Stomach (tissue), 9 donors: ENCODE results near the gene BCAS3. TPM values are rescaled to one million over a fixed set of nuclear protein-coding genes. Genes with fewer than 3 reads are reported as not detected.
"Not testable (repeated sequence)": the region's sequence is repeated elsewhere in the genome, so short reads cannot be mapped to it uniquely, and the experiment has no call there.

Source experiments
- DNase-seq, 2 donors: peaks; one replicate each; pipeline versions ENCODE4 v3.0.0 to v3.0.0-alpha.2; 2013 to 2019
- H3K27ac ChIP-seq, 5 donors: fragments of 200-600 bp in 4 of 5; sonication (generic) in 4 of 5; one replicate each; pipeline ENCODE4 v1.5.1; 2013 to 2019; ENCODE audit warnings: mild to moderate bottlenecking in 1 of 5, moderate library complexity in 1 of 5
- H3K27me3 ChIP-seq, 3 donors: fragments of 200-600 bp; sonication (generic); one replicate each; pipeline ENCODE4 v1.5.1; 2017 to 2019; ENCODE audit warnings: mixed run types in 1 of 3
- H3K36me3 ChIP-seq, 4 donors: fragments of 200-600 bp; sonication (generic); 1 replicate in 3 of 4; 2 replicates in 1 of 4; pipeline ENCODE4 v1.5.1; 2016 to 2019
- H3K4me1 ChIP-seq, 4 donors: fragments of 200-600 bp; sonication (generic); one replicate each; pipeline ENCODE4 v1.5.1; 2016 to 2019
- H3K4me3 ChIP-seq, 4 donors: fragments of 200-600 bp; sonication (generic) in 3 of 4; one replicate each; pipeline ENCODE4 v1.5.1; 2016 to 2019; ENCODE audit warnings: mild to moderate bottlenecking in 1 of 4
- H3K9me3 ChIP-seq, 4 donors: fragments of 200-600 bp; sonication (generic); one replicate each; pipeline ENCODE4 v1.5.1; 2016 to 2019
- EP300 ChIP-seq: sonication (generic); formaldehyde crosslinking; IDR thresholded peaks from one replicate; pipeline ENCODE4 v1.6.1; 2017; ENCODE audit warnings: antibody characterized with exemption
- POLR2A ChIP-seq, 4 donors: fragments of 450-650 bp; IDR thresholded peaks; one replicate each; pipeline ENCODE4 v1.6.1; 2016; ENCODE audit warnings: antibody characterized with exemption in 4 of 4, control low read depth in 2 of 4, mild to moderate bottlenecking in 1 of 4, moderate library complexity in 1 of 4
- POLR2AphosphoS5 ChIP-seq, 3 donors: sonication (generic); formaldehyde crosslinking; IDR thresholded peaks; one replicate each; pipeline ENCODE4 v1.6.1; 2016; ENCODE audit warnings: antibody characterized with exemption in 3 of 3
- WGBS, 5 donors: extraction: QIAGEN DNeasy Blood & Tissue Kit in 3 of 5; methylation state at CpG; one replicate each; pipeline versions ENCODE4 v1.1.5 to v1.1.7; 2013 to 2018; 5-methylcytosine and 5-hydroxymethylcytosine counted together
- intact Hi-C: fragments of 100-400 bp; cut with DNase I; formaldehyde crosslinking; loops from one replicate; pipeline ENCODE4 v1.15.1; 2023; ENCODE audit warnings: low total_unique reads
- polyA plus RNA-seq, 3 donors: library from polyadenylated mRNA; stranded (reverse); fragments of 200-250 nt; gene quantifications; one replicate each; pipeline ENCODE4 v1.2.3, GENCODE V29; 2013
- total RNA-seq, 5 donors: library from RNA; depleted of rRNA; stranded (reverse); fragments of >200 nt; gene quantifications; one replicate each; pipeline versions ENCODE4 v1.1.0 to v1.2.3, GENCODE V29; 2014 to 2016
- TF ChIP-seq, protein P1 (sequence below), 7 experiments: fragments of 450-650 bp in 4 of 7; fragments of 200-600 bp in 3 of 7; sonication (generic) in 3 of 7; IDR thresholded peaks; one replicate each; pipeline ENCODE4 v1.5.1; 2016 to 2019; ENCODE audit warnings: antibody characterized with exemption in 7 of 7, control low read depth in 2 of 7, mild to moderate bottlenecking in 1 of 7
- donor health status: healthy with polysubstance abuse.
- donor health status: Bipolar disorder and iron deficiency.
- donor health status: healthy.

The BCAS3 gene
- total and polyA plus RNA-seq, 8 donors: 4.9 to 150 (median 25.3) TPM

DNA sequence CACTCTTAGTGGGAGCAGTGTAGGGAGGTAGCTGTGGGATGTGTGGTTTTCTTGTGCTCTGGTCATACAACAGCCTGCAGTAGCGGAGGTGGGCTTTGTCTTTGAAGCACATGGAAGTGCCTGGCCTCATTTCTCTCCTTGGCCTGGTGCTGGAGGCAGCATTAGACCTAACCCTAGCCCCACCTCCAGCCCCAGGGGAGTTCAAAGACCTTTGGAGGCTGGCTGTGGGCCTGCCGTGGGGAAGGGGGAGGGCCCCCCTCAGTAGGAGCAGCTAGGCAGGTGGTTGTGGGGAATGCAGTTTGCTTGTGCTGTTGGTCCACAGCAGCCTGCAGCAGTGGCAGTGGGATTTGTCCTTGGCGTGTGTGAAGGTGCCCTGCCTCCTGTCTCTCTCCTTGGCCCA lies 91.7 kb downstream of the BCAS3 start:
- DNase-seq: no peak
- Histone ChIP-seq H3K27ac (no peak overlapping the region), H3K27me3 (no peaks in the 10 kb centered on the region), H3K36me3 (peaks cover 0 to 11% (median 0%) of the 10 kb centered on the region in 4 donors), H3K4me1 (no peaks in the 10 kb centered on the region), H3K4me3 (no peak overlapping the region), H3K9me3 (no peaks in the 10 kb centered on the region)
- intact Hi-C loops: no loop called here
- WGBS, 5 donors: 72 to 100% (median 82%) methylated on average over 2 to 3 of the region's 3 CpGs
- TF ChIP-seq, protein P1, sequence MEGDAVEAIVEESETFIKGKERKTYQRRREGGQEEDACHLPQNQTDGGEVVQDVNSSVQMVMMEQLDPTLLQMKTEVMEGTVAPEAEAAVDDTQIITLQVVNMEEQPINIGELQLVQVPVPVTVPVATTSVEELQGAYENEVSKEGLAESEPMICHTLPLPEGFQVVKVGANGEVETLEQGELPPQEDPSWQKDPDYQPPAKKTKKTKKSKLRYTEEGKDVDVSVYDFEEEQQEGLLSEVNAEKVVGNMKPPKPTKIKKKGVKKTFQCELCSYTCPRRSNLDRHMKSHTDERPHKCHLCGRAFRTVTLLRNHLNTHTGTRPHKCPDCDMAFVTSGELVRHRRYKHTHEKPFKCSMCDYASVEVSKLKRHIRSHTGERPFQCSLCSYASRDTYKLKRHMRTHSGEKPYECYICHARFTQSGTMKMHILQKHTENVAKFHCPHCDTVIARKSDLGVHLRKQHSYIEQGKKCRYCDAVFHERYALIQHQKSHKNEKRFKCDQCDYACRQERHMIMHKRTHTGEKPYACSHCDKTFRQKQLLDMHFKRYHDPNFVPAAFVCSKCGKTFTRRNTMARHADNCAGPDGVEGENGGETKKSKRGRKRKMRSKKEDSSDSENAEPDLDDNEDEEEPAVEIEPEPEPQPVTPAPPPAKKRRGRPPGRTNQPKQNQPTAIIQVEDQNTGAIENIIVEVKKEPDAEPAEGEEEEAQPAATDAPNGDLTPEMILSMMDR (IDR thresholded peaks at IDR 0.05): no peak
- TF ChIP-seq POLR2AphosphoS5 (IDR thresholded peaks at IDR 0.05): no peak
- no peak for TF ChIP-seq EP300
- no peak for TF ChIP-seq POLR2A (IDR thresholded peaks at IDR 0.05)

- Histone ChIP-seq H3K27me3 (no peaks in the 10 kb centered on the region), H3K36me3 (peaks cover 0 to 11% (median 0%) of the 10 kb centered on the region in 4 donors), H3K4me1 (no peaks in the 10 kb centered on the region), H3K9me3 (no peaks in the 10 kb centered on the region), H3K27ac (no peak overlapping the region), H3K4me3 (no peak overlapping the region)
- intact Hi-C loops: no loop called here
- TF ChIP-seq, protein P1 (IDR thresholded peaks at IDR 0.05): no peak
- no peak for TF ChIP-seq EP300
- TF ChIP-seq POLR2AphosphoS5 (IDR thresholded peaks at IDR 0.05): no peak
- 92 to 98% (median 97%) methylated on average over 8 of the region's 8 CpGs for whole genome bisulfite sequencing, 5 donors
- DNase-seq: no peak
These were observed 93.3 kb downstream of the BCAS3 start for GRCh38 chr17:60770946-60771422.

GRCh38 chr17:60771621-60772020 lies 94.0 kb downstream of the BCAS3 start:
- WGBS, 5 donors: 81 to 96% (median 93%) methylated on average over 5 of the region's 5 CpGs
- H3K4me1 ChIP-seq, DNase-seq, H3K27ac ChIP-seq, H3K27me3 ChIP-seq, intact Hi-C loops, H3K4me3 ChIP-seq, H3K36me3 ChIP-seq, H3K9me3 ChIP-seq: not testable (repeated sequence)

DNA sequence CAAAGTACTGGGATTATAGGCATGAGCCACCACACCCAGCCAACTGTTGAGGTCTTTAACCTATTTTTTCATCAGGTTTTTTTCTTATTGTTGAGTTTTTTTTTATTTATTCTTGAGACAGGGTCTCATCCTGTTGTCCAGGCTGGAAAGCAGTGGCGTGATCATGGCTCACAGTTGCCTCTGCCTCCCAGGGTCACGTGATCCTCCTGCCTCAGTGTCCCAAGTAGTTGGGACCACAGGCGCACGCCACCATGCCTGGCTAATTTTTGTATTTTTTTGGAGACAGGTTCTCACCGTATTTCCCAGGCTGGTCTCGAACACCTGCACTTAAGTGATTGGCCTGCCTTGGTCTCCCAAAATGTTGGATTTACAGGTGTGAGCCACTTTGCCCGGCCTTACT lies 95.9 kb downstream of the BCAS3 start:
- intact Hi-C loops: no loop called here
- Histone ChIP-seq H3K9me3 (no peaks in the 10 kb centered on the region), H3K36me3 (no peaks in the 10 kb centered on the region), H3K27ac (no peak overlapping the region), H3K4me1 (no peaks in the 10 kb centered on the region), H3K27me3 (no peaks in the 10 kb centered on the region), H3K4me3 (no peak overlapping the region)
- 91 to 98% (median 93%) methylated on average over 7 of the region's 7 CpGs for WGBS, 5 donors
- TF ChIP-seq POLR2AphosphoS5 (IDR thresholded peaks at IDR 0.05): no peak
- no peak for DNase-seq

DNA sequence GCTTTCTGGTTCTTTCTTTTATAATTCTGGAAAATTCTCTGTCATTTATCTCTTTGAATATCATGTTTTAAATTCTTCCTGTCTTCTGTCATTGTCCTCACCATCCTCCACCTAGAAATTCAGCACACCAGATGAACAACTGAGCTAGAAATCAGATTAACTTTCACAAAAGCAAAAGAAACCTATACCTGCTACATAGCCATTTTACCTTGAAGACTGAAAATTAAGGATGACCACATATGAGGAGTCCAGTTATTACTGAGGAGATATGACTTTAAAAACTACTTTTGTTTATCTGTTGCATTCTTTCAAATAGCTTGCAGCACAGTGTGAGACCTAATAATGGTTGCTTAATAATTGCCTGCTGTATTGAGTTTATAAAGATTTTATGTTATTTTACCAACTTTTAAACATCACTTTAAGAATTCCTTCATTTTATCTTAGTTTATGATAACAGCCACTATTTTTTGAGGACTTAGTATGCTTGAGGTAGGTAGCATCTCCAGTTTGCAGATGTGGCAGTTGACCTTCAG lies 104.3 kb downstream of the BCAS3 start:
- H3K9me3 ChIP-seq: no peaks in the 10 kb centered on the region
- TF ChIP-seq POLR2A (IDR thresholded peaks at IDR 0.05): no peak
- TF ChIP-seq EP300: no peak
- no peak for TF ChIP-seq POLR2AphosphoS5 (IDR thresholded peaks at IDR 0.05)
- TF ChIP-seq, protein P1 (IDR thresholded peaks at IDR 0.05): no peak
- intact Hi-C loops: no loop called here
- no peak overlapping the region for H3K27ac ChIP-seq
- H3K4me1 ChIP-seq: no peaks in the 10 kb centered on the region
- H3K4me3 ChIP-seq: no peak overlapping the region
- no peaks in the 10 kb centered on the region for H3K36me3 ChIP-seq
- H3K27me3 ChIP-seq: no peaks in the 10 kb centered on the region
- no peak for DNase-seq
